GM12865 (cell line): Measurements from ENCODE around the gene PALLD.

Source experiments
- DNase-seq: peaks from one replicate; pipeline ENCODE4 v3.0.0; 2010; ENCODE audit warnings: low read depth
- H3K4me3 ChIP-seq: 2 replicates; pipeline ENCODE4 v1.5.1; 2011; ENCODE audit warnings: mild to moderate bottlenecking, low read depth, low read length, control low read depth
- CTCF ChIP-seq: IDR thresholded peaks from 2 replicates; pipeline ENCODE4 v1.5.1; 2011; ENCODE audit warnings: low read length, control low read depth, low read depth, inconsistent platforms; ENCODE audit not compliant: insufficient read depth; ENCODE audit errors: missing control alignments

PALLD gene

GRCh38 chr4:168472920-168473319 lies 23.9 kb upstream of the PALLD start:
- no peak overlapping the region for H3K4me3 ChIP-seq
- no peak for DNase-seq
- TF ChIP-seq CTCF: no peak

- DNase-seq: no peak
- TF ChIP-seq CTCF: no peak
- no peak overlapping the region for H3K4me3 ChIP-seq
Measured at GRCh38 chr4:168474660-168475320, 22.1 kb upstream of the PALLD start.

GRCh38 chr4:168475745-168476144 lies 21.1 kb upstream of the PALLD start:
- TF ChIP-seq CTCF: no peak
- no peak for DNase-seq
- H3K4me3 ChIP-seq: no peak overlapping the region

- H3K4me3 ChIP-seq: no peak overlapping the region
- DNase-seq: no peak
- TF ChIP-seq CTCF: no peak
Measured at GRCh38 chr4:168478868-168479267, 18.0 kb upstream of the PALLD start.

GRCh38 chr4:168480931-168481611 lies 15.8 kb upstream of the PALLD start:
- peak; percentile 19 for DNase-seq
- peak overlapping the region; percentile 87 for H3K4me3 ChIP-seq
- no peak for TF ChIP-seq CTCF

- TF ChIP-seq CTCF: no peak
- H3K4me3 ChIP-seq: no peak overlapping the region
- no peak for DNase-seq
Measured at GRCh38 chr4:168483811-168484210, 13.0 kb upstream of the PALLD start.
